IMR-90 (cell line): Measurements from ENCODE around the gene EFNA5. TPM values are rescaled to one million over a fixed set of nuclear protein-coding genes. Genes with fewer than 3 reads are reported as not detected.

Experiments used
- ATAC-seq: fragments of 200-7000 bp; cut with Tn5 transposase; 2 replicates; pipeline ENCODE4 v1.9.1; 2020; ENCODE audit warnings: low read depth, mild to moderate bottlenecking, moderate library complexity
- BruUV-seq: library from RNA; stranded (reverse); fragments of 400-500 nt; replicated peaks from 2 replicates; lab custom pipeline; 2021; lab: Mats Ljungman, UMichigan
- CTCF ChIA-PET: fragments of 300-600 bp; formaldehyde crosslinking; extraction: SDS; loops from one replicate; lab custom pipeline; 2021; ENCODE audit warnings: antibody characterized with exemption; lab: Yijun Ruan, JAX
- POLR2A ChIA-PET: fragments of 300-600 bp; sonication (Branson Sonifier 250); formaldehyde crosslinking; loops from one replicate; lab custom pipeline; 2022; ENCODE audit warnings: antibody characterized with exemption; ENCODE audit not compliant: unreplicated experiment; lab: Charles Lee
- DNase-seq: peaks from one replicate; pipeline ENCODE4 v3.0.0; 2013
- H2AFZ ChIP-seq: replicated peaks from 2 replicates; pipeline ENCODE3; 2013; ENCODE audit warnings: low read length, mild to moderate bottlenecking; ENCODE audit not compliant: poor library complexity
- H2AK5ac ChIP-seq: 2 replicates; pipeline ENCODE4 v1.6.1; 2013; ENCODE audit warnings: low read depth, low read length, inconsistent platforms
- H2AK9ac ChIP-seq: replicated peaks from 2 replicates; pipeline ENCODE3; 2013; ENCODE audit warnings: mild to moderate bottlenecking, low read depth, low read length, moderate library complexity; ENCODE audit not compliant: poor library complexity
- H2BK120ac ChIP-seq: 2 replicates; pipeline ENCODE4 v1.6.1; 2013; ENCODE audit warnings: low read depth, low read length, inconsistent platforms
- H2BK15ac ChIP-seq: 3 replicates; pipeline ENCODE4 v1.6.1; 2013; ENCODE audit warnings: low read depth, low read length, inconsistent platforms
- H2BK20ac ChIP-seq: 2 replicates; pipeline ENCODE4 v1.6.1; 2013; ENCODE audit warnings: low read depth, mild to moderate bottlenecking, inconsistent platforms, low read length, moderate library complexity
- H2BK5ac ChIP-seq: 2 replicates; pipeline ENCODE4 v1.6.1; 2013; ENCODE audit warnings: mild to moderate bottlenecking, low read depth, low read length, inconsistent platforms; ENCODE audit not compliant: poor library complexity, severe bottlenecking
- H3K14ac ChIP-seq: replicated peaks from 2 replicates; pipeline ENCODE4 v1.6.1; 2013; ENCODE audit warnings: low read depth, low read length, inconsistent platforms
- H3K18ac ChIP-seq: 2 replicates; pipeline ENCODE4 v1.6.1; 2013; ENCODE audit warnings: low read depth, low read length, control low read depth
- H3K23ac ChIP-seq: 2 replicates; pipeline ENCODE4 v1.6.1; 2013; ENCODE audit warnings: low read depth, low read length, inconsistent platforms
- H3K27ac ChIP-seq: 2 replicates; pipeline ENCODE4 v1.5.1; 2013; ENCODE audit warnings: mild to moderate bottlenecking, control low read depth, low read length; ENCODE audit not compliant: insufficient read depth
- H3K27me3 ChIP-seq: 2 replicates; pipeline ENCODE4 v1.6.1; 2013; ENCODE audit warnings: low read length; ENCODE audit not compliant: control insufficient read depth, insufficient read depth
- H3K36me3 ChIP-seq: 2 replicates; pipeline ENCODE4 v1.6.1; 2013; ENCODE audit warnings: low read length, mixed read lengths; ENCODE audit not compliant: control insufficient read depth, insufficient read depth
- H3K4ac ChIP-seq: 2 replicates; pipeline ENCODE4 v1.6.1; 2013; ENCODE audit warnings: low read depth, low read length, inconsistent platforms
- H3K4me1 ChIP-seq: 2 replicates; pipeline ENCODE4 v1.6.1; 2013; ENCODE audit warnings: low read length, mixed read lengths; ENCODE audit not compliant: control insufficient read depth, insufficient read depth
- H3K4me2 ChIP-seq: 2 replicates; pipeline ENCODE4 v1.6.1; 2013; ENCODE audit warnings: low read depth, mild to moderate bottlenecking, control low read depth, low read length, moderate library complexity
- H3K4me3 ChIP-seq: 2 replicates; pipeline ENCODE4 v1.5.1; 2013; ENCODE audit warnings: low read depth, mild to moderate bottlenecking, control low read depth, low read length, moderate library complexity; ENCODE audit not compliant: insufficient read depth
- H3K56ac ChIP-seq: 2 replicates; pipeline ENCODE4 v1.6.1; 2013; ENCODE audit warnings: low read length, inconsistent platforms; ENCODE audit not compliant: insufficient read depth; ENCODE audit errors: extremely low read depth
- H3K79me1 ChIP-seq, 2 experiments: 2 replicates each; pipeline ENCODE4 v1.6.1; 2013; ENCODE audit warnings: low read length in 2 of 2, inconsistent platforms in 1 of 2, low read depth in 1 of 2
- H3K9ac ChIP-seq: 2 replicates; pipeline ENCODE4 v1.6.1; 2013; ENCODE audit warnings: low read depth, low read length, control low read depth
- H3K9me1 ChIP-seq: 2 replicates; pipeline ENCODE4 v1.6.1; 2013; ENCODE audit warnings: low read length, inconsistent platforms; ENCODE audit not compliant: insufficient read depth
- H3K9me3 ChIP-seq: 2 replicates; pipeline ENCODE4 v1.6.1; 2013; ENCODE audit warnings: low read length; ENCODE audit not compliant: control insufficient read depth, insufficient read depth
- H4K20me1 ChIP-seq: 2 replicates; pipeline ENCODE4 v1.6.1; 2013; ENCODE audit warnings: low read length, inconsistent platforms; ENCODE audit not compliant: insufficient read depth
- H4K5ac ChIP-seq: 2 replicates; pipeline ENCODE4 v1.6.1; 2013; ENCODE audit warnings: mild to moderate bottlenecking, low read depth, low read length, control low read depth
- H4K8ac ChIP-seq, 2 experiments: 2 replicates each; pipeline ENCODE4 v1.6.1; 2013; ENCODE audit warnings: low read depth in 2 of 2, low read length in 2 of 2, control low read depth in 1 of 2, inconsistent platforms in 1 of 2
- H4K91ac ChIP-seq: 2 replicates; pipeline ENCODE4 v1.6.1; 2013; ENCODE audit warnings: low read depth, low read length, inconsistent platforms; ENCODE audit not compliant: insufficient read depth
- BHLHE40 ChIP-seq: fragments of 150-350 bp; IDR thresholded peaks from 2 replicates; pipeline ENCODE4 v1.6.1; 2016; ENCODE audit warnings: mild to moderate bottlenecking, low read depth, low read length
- CEBPB ChIP-seq: IDR thresholded peaks from 2 replicates; pipeline ENCODE4 v1.6.1; 2012; ENCODE audit warnings: low read depth, low read length, improper control_type of control experiment
- CHD1 ChIP-seq: IDR thresholded peaks from 2 replicates; pipeline ENCODE4 v1.6.1; 2012; ENCODE audit warnings: low read depth, low read length, improper control_type of control experiment
- FOS ChIP-seq: fragments of 150-350 bp; IDR thresholded peaks from 2 replicates; pipeline ENCODE4 v1.6.1; 2016; ENCODE audit warnings: low read depth, low read length
- MAFK ChIP-seq: IDR thresholded peaks from 2 replicates; pipeline ENCODE4 v1.6.1; 2012; ENCODE audit warnings: low read depth, low read length, improper control_type of control experiment
- MXI1 ChIP-seq: IDR thresholded peaks from 2 replicates; pipeline ENCODE4 v1.6.1; 2012; ENCODE audit warnings: low read depth, mild to moderate bottlenecking, low read length, moderate library complexity, borderline replicate concordance
- NFE2L2 ChIP-seq: fragments of 150-350 bp; IDR thresholded peaks from 2 replicates; pipeline ENCODE4 v1.6.1; 2016; ENCODE audit warnings: low read depth, mild to moderate bottlenecking, low read length
- POLR2A ChIP-seq: IDR thresholded peaks from 2 replicates; pipeline ENCODE4 v1.6.1; 2012; ENCODE audit warnings: mild to moderate bottlenecking, low read depth, low read length
- RAD21 ChIP-seq: IDR thresholded peaks from 2 replicates; pipeline ENCODE4 v1.6.1; 2012; ENCODE audit warnings: low read length, improper control_type of control experiment
- SMC3 ChIP-seq: fragments of 150-350 bp; IDR thresholded peaks from 2 replicates; pipeline ENCODE4 v1.6.1; 2016; ENCODE audit warnings: low read depth, mild to moderate bottlenecking, antibody characterized with exemption, low read length, moderate library complexity
- WGBS, 2 experiments: methylation state at CpG; one replicate each; pipeline versions ENCODE4 v1.1.5 to v1.1.7; 2013; ENCODE audit warnings: missing lambda C conversion rate in 2 of 2; ENCODE audit not compliant: insufficient read length in 1 of 2; ENCODE audit errors: extremely low coverage in 2 of 2; 5-methylcytosine and 5-hydroxymethylcytosine counted together
- dilution Hi-C: fragments of 300-500 bp; cut with HindIII; formaldehyde crosslinking; loops from one replicate; pipeline ENCODE4 v1.14.3; 2018; ENCODE audit warnings: low sequenced_read_pairs; ENCODE audit not compliant: unreplicated experiment
- in situ Hi-C: fragments of 300-500 bp; cut with MboI; formaldehyde crosslinking; loops from 3 replicates; pipeline ENCODE4 v1.14.3; 2019; ENCODE audit warnings: low sequenced_read_pairs, inconsistent platforms, mixed read lengths
- intact Hi-C: fragments of 100-400 bp; cut with micrococcal nuclease; formaldehyde crosslinking; loops from 2 replicates; pipeline ENCODE4 v1.10.0; 2022
- polyA plus RNA-seq, 3 experiments: library from polyadenylated mRNA; depleted of rRNA; stranded (reverse); fragments of >200 nt; gene quantifications; 2 replicates each; pipeline ENCODE4 v1.2.3, GENCODE V29; 2012; ENCODE audit warnings: low replicate concordance in 1 of 3
- total RNA-seq: library from RNA; depleted of rRNA; stranded (reverse); fragments of >200 nt; gene quantifications from 2 replicates; pipeline ENCODE4 v1.2.3, GENCODE V29; 2012

EFNA5 gene
- total and polyA plus RNA-seq, 2 of the 4 experiments (the other 2 are of a cell fraction): 1.5 to 1.6 TPM

GRCh38 chr5:107341376-107342084 is 329.2 kb downstream of the EFNA5 start:
- DNase-seq: no peak
- Histone ChIP-seq H3K18ac (no peak overlapping the region), H3K27ac (no peak overlapping the region), H3K23ac (no peak overlapping the region), H3K9me1 (no peaks in the 10 kb centered on the region), H4K20me1 (no peaks in the 10 kb centered on the region), H2BK120ac (no peak overlapping the region), H2AK9ac (no peak overlapping the region), H3K56ac (no peak overlapping the region), H2BK20ac (no peak overlapping the region), H3K4ac (no peak overlapping the region), H2BK5ac (no peak overlapping the region), H3K4me2 (no peak overlapping the region), H2AFZ (no peak overlapping the region), H4K8ac (no peak overlapping the region), H3K9me3 (no peaks in the 10 kb centered on the region), H3K4me1 (no peaks in the 10 kb centered on the region), H3K4me3 (no peak overlapping the region), H2AK5ac (no peak overlapping the region), H4K91ac (no peak overlapping the region), H4K5ac (no peak overlapping the region), H2BK15ac (no peak overlapping the region), H3K79me1 (no peaks in the 10 kb centered on the region), H3K27me3 (no peaks in the 10 kb centered on the region), H3K36me3 (no peaks in the 10 kb centered on the region), H3K9ac (no peak overlapping the region), H3K14ac (no peak overlapping the region)
- no CpG with 5 or more reads among the region's 6 CpGs for WGBS, 2 experiments
- intact Hi-C loops: no loop called here
- TF ChIP-seq BHLHE40 (no peak), RAD21 (no peak), NFE2L2 (no peak), POLR2A (no peak), CEBPB (no peak), CHD1 (no peak), MAFK (no peak), MXI1 (no peak), SMC3 (no peak), FOS (no peak)
- no peak for ATAC-seq
- BruUV-seq: no TSS peak
- POLR2A ChIA-PET: no interaction called here
- dilution Hi-C loops: no loop called here
- CTCF ChIA-PET: interaction anchor here (0.6 kb wide), 1 partner anchor 12 kb away, joined by 4 read pairs; no protein-coding TSS in a partner anchor
- in situ Hi-C loops: no loop called here
